SK-N-MC (cell line): Measurements from ENCODE around the gene CD1E.

Experiments
- EZH2 ChIP-seq: fragments of 200-600 bp; sonication (generic); IDR thresholded peaks from one replicate; pipeline ENCODE4 v1.6.1; 2017; ENCODE audit warnings: antibody characterized with exemption
- FOXP2 ChIP-seq: optimal IDR thresholded peaks from 2 replicates; pipeline ENCODE3; 2011; ENCODE audit warnings: mild to moderate bottlenecking, moderate library complexity; ENCODE audit not compliant: insufficient read depth; ENCODE audit errors: extremely low read length, control extremely low read depth
- POLR2AphosphoS5 ChIP-seq: IDR thresholded peaks from 2 replicates; pipeline ENCODE4 v1.6.1; 2012; ENCODE audit warnings: mild to moderate bottlenecking, low read depth, low read length, borderline replicate concordance

- TF ChIP-seq POLR2AphosphoS5, result no peak
- TF ChIP-seq EZH2, result no peak
- no peak for TF ChIP-seq FOXP2
These were observed 24.0 kb upstream of the CD1E start for GRCh38 chr1:158329733-158330132.
